ENCODE measurements around the gene CYB561. TPM values are rescaled to one million over a fixed set of nuclear protein-coding genes. Genes with fewer than 3 reads are reported as not detected.

Gene CYB561
- total RNA-seq, 1 donor = 32.2 TPM

DNA sequence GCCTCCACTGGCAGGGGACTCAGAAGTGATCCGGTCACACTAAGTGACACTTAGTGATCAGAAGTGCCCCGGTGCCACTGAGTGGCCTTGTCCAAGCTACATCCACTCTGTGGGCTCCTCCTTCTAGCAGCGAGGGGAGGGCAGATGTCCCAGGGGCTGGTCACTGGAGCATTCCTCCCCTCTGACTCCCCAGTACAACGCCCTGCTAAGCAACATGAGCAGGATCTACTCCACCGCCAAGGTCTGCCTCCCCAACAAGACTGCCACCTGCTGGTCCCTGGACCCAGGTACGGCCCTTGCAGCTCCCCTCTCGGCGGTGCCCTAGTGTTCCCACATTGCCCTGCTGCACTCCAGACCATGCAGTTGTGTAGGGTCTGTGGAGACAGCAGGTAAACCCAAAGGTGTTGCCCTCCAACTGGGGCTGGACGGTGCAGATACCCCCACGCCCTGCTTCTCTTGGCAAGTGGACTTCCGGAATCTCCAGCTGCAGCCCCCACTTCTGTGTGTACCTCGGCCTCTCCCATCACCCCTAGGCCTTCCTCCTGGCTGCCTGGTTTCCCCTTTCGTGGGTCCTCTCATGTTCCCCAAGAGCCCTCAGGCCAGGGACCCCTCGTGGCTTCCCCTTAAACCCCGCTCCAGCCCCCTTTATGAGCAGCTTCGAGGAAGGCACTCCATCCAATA, 32.8 kb upstream of the CYB561 start:
- H3K36me3 ChIP-seq (ENCODE audit: insufficient read depth, low read length) = no peaks in the 10 kb centered on the region
- peak; percentile 100 for DNase-seq (ENCODE audit: insufficient read length, low spot score, missing footprints)
- no peaks in the 10 kb centered on the region for H3K79me2 ChIP-seq (ENCODE audit: insufficient read depth, low read length)
- H3K4me1 ChIP-seq (ENCODE audit: insufficient read depth, low read length) = peaks cover 12% of the 10 kb centered on the region
- H3K4me3 ChIP-seq (ENCODE audit: insufficient read depth, low read length) = no peak overlapping the region
- H3K27me3 ChIP-seq (ENCODE audit: insufficient read depth, low read length) = peaks cover 26% of the 10 kb centered on the region
- H4K20me1 ChIP-seq (ENCODE audit: insufficient read depth, low read length) = no peaks in the 10 kb centered on the region
- no peak overlapping the region for H3K27ac ChIP-seq (ENCODE audit: low read depth, low read length)
- TF ChIP-seq, protein P1, sequence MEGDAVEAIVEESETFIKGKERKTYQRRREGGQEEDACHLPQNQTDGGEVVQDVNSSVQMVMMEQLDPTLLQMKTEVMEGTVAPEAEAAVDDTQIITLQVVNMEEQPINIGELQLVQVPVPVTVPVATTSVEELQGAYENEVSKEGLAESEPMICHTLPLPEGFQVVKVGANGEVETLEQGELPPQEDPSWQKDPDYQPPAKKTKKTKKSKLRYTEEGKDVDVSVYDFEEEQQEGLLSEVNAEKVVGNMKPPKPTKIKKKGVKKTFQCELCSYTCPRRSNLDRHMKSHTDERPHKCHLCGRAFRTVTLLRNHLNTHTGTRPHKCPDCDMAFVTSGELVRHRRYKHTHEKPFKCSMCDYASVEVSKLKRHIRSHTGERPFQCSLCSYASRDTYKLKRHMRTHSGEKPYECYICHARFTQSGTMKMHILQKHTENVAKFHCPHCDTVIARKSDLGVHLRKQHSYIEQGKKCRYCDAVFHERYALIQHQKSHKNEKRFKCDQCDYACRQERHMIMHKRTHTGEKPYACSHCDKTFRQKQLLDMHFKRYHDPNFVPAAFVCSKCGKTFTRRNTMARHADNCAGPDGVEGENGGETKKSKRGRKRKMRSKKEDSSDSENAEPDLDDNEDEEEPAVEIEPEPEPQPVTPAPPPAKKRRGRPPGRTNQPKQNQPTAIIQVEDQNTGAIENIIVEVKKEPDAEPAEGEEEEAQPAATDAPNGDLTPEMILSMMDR (IDR thresholded peaks at IDR 0.05; ENCODE audit: extremely low read depth, low read depth, low read length) = peak; percentile 91
- no peak overlapping the region for H2AFZ ChIP-seq (ENCODE audit: low read length)
- peak overlapping the region; percentile 68 for H3K4me2 ChIP-seq (ENCODE audit: insufficient read depth, low read length)
- H3K9me3 ChIP-seq (ENCODE audit: low read depth, low read length) = no peaks in the 10 kb centered on the region

DNA sequence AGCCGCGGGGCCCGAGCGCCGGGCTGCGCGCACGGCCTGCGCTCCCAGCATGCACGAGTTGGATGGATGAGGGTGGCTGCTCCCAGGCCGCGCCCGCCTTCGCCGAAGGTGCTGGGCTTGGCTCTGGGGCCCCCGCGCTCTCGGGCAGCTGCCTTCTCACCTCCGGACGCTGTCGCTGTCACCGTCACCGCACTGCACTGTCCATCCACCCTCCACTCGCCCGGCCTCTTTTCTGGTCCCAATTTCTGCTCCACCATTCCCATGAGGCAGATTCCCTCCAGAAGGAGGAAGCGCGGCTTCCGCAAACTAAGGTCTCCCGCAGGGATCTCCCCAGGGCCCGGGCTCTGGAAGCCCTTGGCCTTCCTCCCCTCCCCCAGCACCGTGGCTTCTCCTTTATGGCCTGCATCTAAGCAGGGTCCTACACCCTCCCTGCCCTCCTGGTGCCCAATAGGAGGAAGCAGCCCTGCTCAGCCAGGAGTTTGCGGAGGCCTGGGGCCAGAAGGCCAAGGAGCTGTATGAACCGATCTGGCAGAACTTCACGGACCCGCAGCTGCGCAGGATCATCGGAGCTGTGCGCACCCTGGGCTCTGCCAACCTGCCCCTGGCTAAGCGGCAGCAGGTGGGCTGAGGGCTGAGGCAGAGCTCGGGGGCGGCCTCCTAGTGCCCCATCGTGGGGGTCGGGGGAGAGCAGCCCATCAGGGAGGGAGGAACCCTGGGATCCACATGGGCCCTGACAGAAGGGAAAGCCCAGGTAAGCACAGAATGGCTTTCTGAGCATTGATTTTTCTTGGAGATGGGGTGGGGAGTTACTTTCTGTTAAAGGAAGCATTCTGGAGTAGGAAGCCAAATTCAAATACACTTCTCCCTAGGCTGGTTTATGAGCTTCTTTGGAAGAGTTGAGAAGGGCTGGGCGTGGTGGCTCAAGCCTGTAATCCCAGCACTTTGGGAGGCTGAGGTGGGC, 31.7 kb upstream of the CYB561 start:
- peak overlapping the region; percentile 77 for H3K4me2 ChIP-seq (ENCODE audit: insufficient read depth, low read length)
- H3K27ac ChIP-seq (ENCODE audit: low read depth, low read length) = no peak overlapping the region
- H3K9me3 ChIP-seq (ENCODE audit: low read depth, low read length) = no peaks in the 10 kb centered on the region
- H3K79me2 ChIP-seq (ENCODE audit: insufficient read depth, low read length) = no peaks in the 10 kb centered on the region
- TF ChIP-seq, protein P1 (IDR thresholded peaks at IDR 0.05; ENCODE audit: extremely low read depth, low read depth, low read length) = no peak
- DNase-seq (ENCODE audit: insufficient read length, low spot score, missing footprints) = peak; percentile 86
- no peaks in the 10 kb centered on the region for H3K36me3 ChIP-seq (ENCODE audit: insufficient read depth, low read length)
- H3K27me3 ChIP-seq (ENCODE audit: insufficient read depth, low read length) = peaks cover 28% of the 10 kb centered on the region
- H4K20me1 ChIP-seq (ENCODE audit: insufficient read depth, low read length) = no peaks in the 10 kb centered on the region
- H2AFZ ChIP-seq (ENCODE audit: low read length) = peak overlapping the region; percentile 59
- H3K4me3 ChIP-seq (ENCODE audit: insufficient read depth, low read length) = peak overlapping the region; percentile 66
- peaks cover 12% of the 10 kb centered on the region for H3K4me1 ChIP-seq (ENCODE audit: insufficient read depth, low read length)

DNA sequence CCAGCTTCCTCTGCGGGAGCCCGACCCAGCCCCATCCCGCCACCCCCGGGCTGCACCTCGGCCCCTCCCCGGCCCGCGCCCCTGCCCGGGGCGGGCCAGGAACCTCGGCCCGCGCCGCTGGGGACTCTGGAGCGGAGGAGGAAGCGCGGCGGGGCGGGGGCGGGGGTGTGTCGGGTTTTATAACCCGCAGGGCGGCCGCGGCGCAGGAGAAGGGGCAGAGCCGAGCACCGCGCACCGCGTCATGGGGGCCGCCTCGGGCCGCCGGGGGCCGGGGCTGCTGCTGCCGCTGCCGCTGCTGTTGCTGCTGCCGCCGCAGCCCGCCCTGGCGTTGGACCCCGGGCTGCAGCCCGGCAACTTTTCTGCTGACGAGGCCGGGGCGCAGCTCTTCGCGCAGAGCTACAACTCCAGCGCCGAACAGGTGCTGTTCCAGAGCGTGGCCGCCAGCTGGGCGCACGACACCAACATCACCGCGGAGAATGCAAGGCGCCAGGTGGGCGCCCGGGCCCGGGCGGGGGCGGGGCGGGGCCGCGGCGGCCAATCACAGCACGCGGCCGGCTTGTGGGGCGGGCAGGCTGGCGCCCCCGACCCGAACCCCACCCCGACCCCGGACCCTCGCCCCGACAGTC, 30.9 kb upstream of the CYB561 start, which contains the start of gene ACE:
TSS of gene ACE (plus strand) at position 208 of the 626 bp plus-strand sequence. CDS start at position 242, 34 bp downstream.
- Histone ChIP-seq H3K27ac (ENCODE audit: low read depth, low read length) (no peak within 1 kb of the TSS), H3K27me3 (ENCODE audit: insufficient read depth, low read length) (peaks cover 30% of the 10 kb centered on the region), H3K4me2 (ENCODE audit: insufficient read depth, low read length) (peak within 1 kb of the TSS; percentile 77), H3K4me1 (ENCODE audit: insufficient read depth, low read length) (peaks cover 12% of the 10 kb centered on the region), H3K4me3 (ENCODE audit: insufficient read depth, low read length) (peak within 1 kb of the TSS; percentile 66), H2AFZ (ENCODE audit: low read length) (peak within 1 kb of the TSS; percentile 59), H3K36me3 (ENCODE audit: insufficient read depth, low read length) (no peaks in the 10 kb centered on the region), H4K20me1 (ENCODE audit: insufficient read depth, low read length) (no peaks in the 10 kb centered on the region), H3K79me2 (ENCODE audit: insufficient read depth, low read length) (no peaks in the 10 kb centered on the region), H3K9me3 (ENCODE audit: low read depth, low read length) (no peaks in the 10 kb centered on the region)
- DNase-seq (ENCODE audit: insufficient read length, low spot score, missing footprints) = peak; percentile 85
- TF ChIP-seq, protein P1 (IDR thresholded peaks at IDR 0.05; ENCODE audit: extremely low read depth, low read depth, low read length) = no peak
